H1 (cell line): ENCODE measurements around the gene VPS13D. TPM values are rescaled to one million over a fixed set of nuclear protein-coding genes. Genes with fewer than 3 reads are reported as not detected.

Experiments used
- CTCF ChIA-PET: fragments of 300-600 bp; sonication (Branson Sonifier 250); formaldehyde crosslinking; loops from one replicate; lab custom pipeline; 2021; ENCODE audit not compliant: partially characterized antibody; lab: Charles Lee
- POLR2A ChIA-PET: fragments of 300-600 bp; sonication (Branson Sonifier 250); formaldehyde crosslinking; loops from one replicate; lab custom pipeline; 2021; ENCODE audit warnings: inconsistent platforms; ENCODE audit not compliant: partially characterized antibody; lab: Charles Lee
- DNase-seq, 2 experiments: peaks; one replicate each; pipeline versions ENCODE4 v3.0.0 to v3.0.0-alpha.2; 2010 to 2022; ENCODE audit warnings: low spot score in 2 of 2, low read depth in 1 of 2, mixed read lengths in 1 of 2
- FAIRE-seq: peaks from 2 replicates; lab custom pipeline; 2011; peaks lifted over from hg19 to GRCh38; lab: Jason Lieb, UNC
- H2AFZ ChIP-seq: 2 replicates; pipeline ENCODE4 v1.8.1; 2012; ENCODE audit warnings: low read length, inconsistent platforms
- H2AK5ac ChIP-seq: 2 replicates; pipeline ENCODE4 v1.6.1; 2013; ENCODE audit warnings: low read depth, low read length
- H2BK120ac ChIP-seq: replicated peaks from 2 replicates; pipeline ENCODE3; 2013; ENCODE audit warnings: low read depth, low read length, inconsistent platforms
- H2BK12ac ChIP-seq: 2 replicates; pipeline ENCODE4 v1.6.1; 2013; ENCODE audit warnings: low read depth, low read length
- H2BK15ac ChIP-seq: 2 replicates; pipeline ENCODE4 v1.6.1; 2013; ENCODE audit warnings: low read length
- H2BK20ac ChIP-seq: 2 replicates; pipeline ENCODE4 v1.6.1; 2013; ENCODE audit warnings: low read length
- H2BK5ac ChIP-seq: 2 replicates; pipeline ENCODE4 v1.6.1; 2013; ENCODE audit warnings: low read depth, low read length
- H3K14ac ChIP-seq: 2 replicates; pipeline ENCODE4 v1.6.1; 2013; ENCODE audit warnings: inconsistent platforms; ENCODE audit not compliant: insufficient read length
- H3K18ac ChIP-seq: 2 replicates; pipeline ENCODE4 v1.6.1; 2013; ENCODE audit warnings: low read length; ENCODE audit errors: extremely low read depth
- H3K23ac ChIP-seq: 2 replicates; pipeline ENCODE4 v1.6.1; 2013; ENCODE audit warnings: inconsistent platforms; ENCODE audit not compliant: insufficient read length
- H3K23me2 ChIP-seq: 2 replicates; pipeline ENCODE4 v1.6.1; 2013; ENCODE audit warnings: low read depth, low read length
- H3K27ac ChIP-seq: 2 replicates; pipeline ENCODE4 v1.6.1; 2011; ENCODE audit warnings: low read depth, low read length, inconsistent platforms
- H3K27me3 ChIP-seq, 4 experiments: replicated peaks in 1 of 4; 1 replicate in 1 of 4; 2 replicates in 3 of 4; pipeline versions ENCODE4 v1.6.1 to v1.8.1; 2011 to 2013; ENCODE audit warnings: low read length in 3 of 4, mild to moderate bottlenecking in 3 of 4, inconsistent platforms in 2 of 4, mixed read lengths in 2 of 4, moderate library complexity in 1 of 4; ENCODE audit not compliant: control insufficient read depth in 3 of 4, insufficient read depth in 3 of 4; ENCODE audit errors: extremely low read depth in 1 of 4
- H3K36me3 ChIP-seq, 4 experiments: 2 replicates each; pipeline versions ENCODE4 v1.6.1 to v1.8.1; 2011 to 2013; ENCODE audit warnings: mild to moderate bottlenecking in 4 of 4, low read length in 3 of 4, moderate library complexity in 2 of 4, control low read depth in 1 of 4, inconsistent platforms in 1 of 4; ENCODE audit not compliant: insufficient read depth in 4 of 4, control insufficient read depth in 2 of 4
- H3K4ac ChIP-seq: replicated peaks from 2 replicates; pipeline ENCODE3; 2013; ENCODE audit warnings: low read length, low read depth, mixed read lengths, inconsistent platforms; ENCODE audit not compliant: insufficient read length
- H3K4me1 ChIP-seq, 4 experiments: replicated peaks in 1 of 4; 1 replicate in 1 of 4; 2 replicates in 3 of 4; pipeline versions ENCODE4 v1.6.1 to v1.8.1; 2011 to 2013; ENCODE audit warnings: low read length in 3 of 4, inconsistent platforms in 2 of 4, mixed read lengths in 1 of 4; ENCODE audit not compliant: insufficient read depth in 4 of 4, control insufficient read depth in 3 of 4
- H3K4me2 ChIP-seq, 2 experiments: 2 replicates each; pipeline versions ENCODE4 v1.6.1 to v1.8.1; 2011 to 2013; ENCODE audit warnings: low read depth in 2 of 2, low read length in 2 of 2, control low read depth in 1 of 2, inconsistent platforms in 1 of 2, mild to moderate bottlenecking in 1 of 2; ENCODE audit not compliant: insufficient read depth in 1 of 2
- H3K4me3 ChIP-seq, 4 experiments: fragments of 200-600, 300-600 bp in 1 of 4; sonication (generic), shearing (Covaris generic), sonication (Bioruptor Twin) in 1 of 4; 2 replicates each; pipeline versions ENCODE4 v1.5.1 to v1.8.1; 2011 to 2016; ENCODE audit warnings: low read length in 4 of 4, low read depth in 3 of 4, control low read depth in 2 of 4, inconsistent platforms in 2 of 4, mild to moderate bottlenecking in 2 of 4, mixed read lengths in 1 of 4, moderate library complexity in 1 of 4; ENCODE audit not compliant: insufficient read depth in 2 of 4; ENCODE audit errors: extremely low read depth in 1 of 4
- H3K56ac ChIP-seq: replicated peaks from 2 replicates; pipeline ENCODE3; 2013; ENCODE audit warnings: low read depth, mild to moderate bottlenecking, mixed read lengths, low read length, inconsistent platforms; ENCODE audit not compliant: insufficient read length
- H3K79me1 ChIP-seq: 2 replicates; pipeline ENCODE4 v1.6.1; 2013; ENCODE audit warnings: low read depth, low read length, control low read depth
- H3K79me2 ChIP-seq, 2 experiments: 2 replicates each; pipeline versions ENCODE4 v1.6.1 to v1.8.1; 2012 to 2013; ENCODE audit warnings: low read length in 2 of 2, mild to moderate bottlenecking in 2 of 2, inconsistent platforms in 1 of 2; ENCODE audit not compliant: insufficient read depth in 2 of 2, control insufficient read depth in 1 of 2
- H3K9ac ChIP-seq, 4 experiments: replicated peaks in 1 of 4; 1 replicate in 1 of 4; 2 replicates in 3 of 4; pipeline versions ENCODE4 v1.6.1 to v1.8.1; 2011 to 2013; ENCODE audit warnings: low read depth in 3 of 4, low read length in 3 of 4, control low read depth in 2 of 4, mild to moderate bottlenecking in 2 of 4, moderate library complexity in 2 of 4, inconsistent platforms in 1 of 4; ENCODE audit errors: extremely low read depth in 1 of 4
- H3K9me3 ChIP-seq, 2 experiments: 2 replicates each; pipeline versions ENCODE4 v1.6.1 to v1.8.1; 2012 to 2013; ENCODE audit warnings: mild to moderate bottlenecking in 2 of 2, moderate library complexity in 2 of 2, control low read depth in 1 of 2, inconsistent platforms in 1 of 2, low read depth in 1 of 2, low read length in 1 of 2, mixed read lengths in 1 of 2; ENCODE audit not compliant: insufficient read depth in 2 of 2
- H4K20me1 ChIP-seq, 2 experiments: replicated peaks in 1 of 2; 2 replicates each; pipeline versions ENCODE3 to v1.8.1; 2011 to 2013; ENCODE audit warnings: inconsistent platforms in 2 of 2, low read length in 2 of 2, mild to moderate bottlenecking in 1 of 2; ENCODE audit not compliant: insufficient read depth in 2 of 2, control insufficient read depth in 1 of 2
- H4K5ac ChIP-seq: 2 replicates; pipeline ENCODE4 v1.6.1; 2013; ENCODE audit warnings: low read length, low read depth, mixed read lengths, inconsistent platforms; ENCODE audit not compliant: insufficient read length
- H4K8ac ChIP-seq: 2 replicates; pipeline ENCODE4 v1.8.0; 2013; ENCODE audit warnings: mild to moderate bottlenecking, moderate library complexity, low read length, inconsistent platforms; ENCODE audit not compliant: insufficient read depth; ENCODE audit errors: extremely low read depth
- H4K91ac ChIP-seq: replicated peaks from 2 replicates; pipeline ENCODE3; 2013; ENCODE audit warnings: low read length, mixed read lengths, inconsistent platforms; ENCODE audit not compliant: insufficient read length
- KDM4A ChIP-seq: IDR thresholded peaks from one replicate; pipeline ENCODE4 v1.7.1; 2012; ENCODE audit warnings: low read depth, mild to moderate bottlenecking, moderate library complexity, low read length, inconsistent platforms; ENCODE audit not compliant: severe bottlenecking
- YY1 ChIP-seq: IDR thresholded peaks from 2 replicates; pipeline ENCODE4 v1.6.1; 2011; ENCODE audit warnings: low read depth, mild to moderate bottlenecking, low read length
- WGBS, 2 experiments: shearing (Covaris generic) in 1 of 2; methylation state at CpG; one replicate each; pipeline versions ENCODE4 v1.1.6 to v1.1.7; 2013 to 2015; ENCODE audit warnings: low lambda C conversion rate in 2 of 2, mixed read lengths in 2 of 2, inconsistent platforms in 1 of 2, low coverage in 1 of 2, missing lambda C conversion rate in 1 of 2; ENCODE audit not compliant: insufficient replicate concordance in 2 of 2, insufficient coverage in 1 of 2, insufficient read length in 1 of 2; ENCODE audit errors: extremely low coverage in 1 of 2, missing lambda C conversion rate in 1 of 2; 5-methylcytosine and 5-hydroxymethylcytosine counted together
- polyA plus RNA-seq, 7 experiments: library from polyadenylated mRNA; depleted of rRNA in 3 of 7; stranded (reverse) in 5 of 7; unstranded in 2 of 7; fragments of >200 nt in 5 of 7; fragments of 200-250 nt in 2 of 7; gene quantifications; 1 replicate in 5 of 7; 2 replicates in 1 of 7; 4 replicates in 1 of 7; pipeline versions ENCODE4 v1.2.1 to v1.2.3, GENCODE V29; 2011 to 2013; ENCODE audit warnings: missing spikeins in 2 of 7, mixed read lengths in 2 of 7
- total RNA-seq: library from RNA; stranded (reverse); fragmentation: NEBNext Ultra II Directional; extraction: Animal tissue kit (Norgen Biotek cat#: 25700); gene quantifications from 2 replicates; pipeline ENCODE4 v1.2.1, GENCODE V29; 2021

Gene VPS13D
- total and polyA plus RNA-seq, 2 of the 8 experiments (the other 6 are each of a cell fraction or from before 2014, with no cell fraction given): 10.9 to 31.2 TPM

DNA sequence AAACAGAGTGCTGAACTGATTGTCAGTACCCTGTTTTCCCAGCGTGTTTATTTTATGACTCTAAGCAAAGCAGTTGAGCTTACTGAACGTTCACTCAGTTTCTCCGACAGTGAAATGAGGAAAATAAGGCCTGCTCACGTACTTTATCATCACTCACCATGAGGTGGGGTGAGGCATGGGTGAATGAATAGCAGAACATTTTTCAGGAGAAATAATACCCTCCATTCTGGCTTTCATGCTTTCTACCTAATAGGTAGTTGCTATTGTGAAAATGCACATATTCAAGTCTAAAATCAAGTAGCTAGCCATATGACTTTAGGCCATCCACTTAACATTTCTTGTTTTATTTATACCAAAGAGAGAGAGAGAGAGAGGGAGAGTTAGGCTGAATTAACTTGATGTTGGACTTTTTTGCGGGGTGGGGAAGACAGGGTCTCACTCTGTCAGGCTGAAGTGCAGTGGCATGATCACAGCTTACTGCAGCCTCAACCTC is 178.2 kb downstream of the VPS13D start:
- Histone ChIP-seq H3K9ac (no peak overlapping the region), H3K27ac (no peak overlapping the region), H2AK5ac (no peak overlapping the region), H4K91ac (no peak overlapping the region), H3K9me3 (peaks cover 7 to 8% of the 10 kb centered on the region in 2 experiments; a peak in 2 of 4 replicates), H3K36me3 (peaks cover 2 to 28% (median 9%) of the 10 kb centered on the region in 4 experiments; a peak in 5 of 8 replicates), H2AFZ (no peak overlapping the region), H4K20me1 (no peaks in the 10 kb centered on the region), H3K4me3 (no peak overlapping the region), H3K56ac (no peak overlapping the region), H3K79me1 (no peaks in the 10 kb centered on the region), H3K18ac (no peak overlapping the region), H2BK12ac (no peak overlapping the region), H3K23ac (no peak overlapping the region), H2BK120ac (no peak overlapping the region), H3K4ac (no peak overlapping the region), H4K5ac (no peak overlapping the region), H2BK20ac (no peak overlapping the region), H3K14ac (no peak overlapping the region), H3K4me1 (no peaks in the 10 kb centered on the region), H4K8ac (no peak overlapping the region), H3K27me3 (no peaks in the 10 kb centered on the region), H2BK5ac (no peak overlapping the region), H3K23me2 (no peaks in the 10 kb centered on the region), H2BK15ac (no peak overlapping the region), H3K79me2 (no peaks in the 10 kb centered on the region), H3K4me2 (no peak overlapping the region)
- DNase-seq: no peak
- CTCF ChIA-PET: interaction anchor here (0.8 to 2.4 kb wide), 12 partner anchors 9 to 251 kb away, joined by 3 to 10 read pairs (median 4); no protein-coding TSS in a partner anchor
- TF ChIP-seq KDM4A (no peak), YY1 (no peak)
- FAIRE-seq: no peak
- POLR2A ChIA-PET: interaction anchor here (0.8 kb wide), 1 partner anchor 104 kb away, joined by 3 read pairs; no protein-coding TSS in a partner anchor
- WGBS, 2 experiments: 86% methylated on average over 5 of the region's 5 CpGs; no CpG with 5 or more reads in 1 of the 2 experiments
